T-helper 1 cell treated with Interleukin-12 subunit alpha and Interleukin-12 subunit beta and Interleukin-4 antibody, amounts not matched to agents 30 ng/mL and 1 ng/mL, for 36 hours (primary cell): Measurements from ENCODE around the gene CFLAR. TPM values are rescaled to one million over a fixed set of nuclear protein-coding genes. Genes with fewer than 3 reads are reported as not detected.

Experiments used
- intact Hi-C: fragments of 100-400 bp; cut with micrococcal nuclease; formaldehyde crosslinking; loops from one replicate; pipeline ENCODE4 v1.15.1; 2024
- total RNA-seq: library from RNA; stranded (reverse); gene quantifications from 2 replicates; pipeline ENCODE4 v1.2.3, GENCODE V29; 2022

Gene CFLAR
- total RNA-seq, 1 donor from 2014 or later: 310 TPM

- intact Hi-C loops: no loop called here
These were observed 58.7 kb downstream of the CFLAR start for GRCh38 chr2:201174687-201175086.

GRCh38 chr2:201176081-201176481, 60.1 kb downstream of the CFLAR start:
- intact Hi-C loops: loop anchor here (2.0 kb wide), 1 partner anchor 597 kb away; no protein-coding TSS in a partner anchor

GRCh38 chr2:201180010-201180409, 64.0 kb downstream of the CFLAR start:
- intact Hi-C loops: no loop called here

- intact Hi-C loops: loop anchor here (1.0 to 2.0 kb wide), 12 partner anchors 11 to 995 kb away; partner anchors contain the start of genes BZW1, NIF3L1, PPIL3 and STRADB
These were observed 66.8 kb downstream of the CFLAR start, which contains the start of gene CASP10 for GRCh38 chr2:201182650-201183364. Gene CASP10 (plus strand): TSS chr2:201183141. CDS start chr2:201185778, 2,637 bp downstream.

- intact Hi-C loops: loop anchor here (1.0 to 2.0 kb wide), 11 partner anchors 11 to 459 kb away; partner anchors contain the start of genes BZW1, NIF3L1, PPIL3 and STRADB
These were observed 67.4 kb downstream of the CFLAR start for GRCh38 chr2:201183365-201183727.

GRCh38 chr2:201183835-201184234, 67.9 kb downstream of the CFLAR start:
- intact Hi-C loops: loop anchor here (1.0 to 2.0 kb wide), 12 partner anchors 10 to 597 kb away; partner anchors contain the start of genes ALS2, BZW1, NIF3L1 and PPIL3

GRCh38 chr2:201184248-201184647, 68.3 kb downstream of the CFLAR start:
- intact Hi-C loops: loop anchor here (2.0 kb wide), 1 partner anchor 597 kb away; the partner anchor contains the start of gene ALS2

- intact Hi-C loops: loop anchor here (2.0 kb wide), 1 partner anchor 595 kb away; the partner anchor contains the start of gene ALS2
These were observed 69.9 kb downstream of the CFLAR start for GRCh38 chr2:201185863-201186262.

- intact Hi-C loops: no loop called here
These were observed 71.0 kb downstream of the CFLAR start for GRCh38 chr2:201186982-201187381.

GRCh38 chr2:201188449-201188848, 72.5 kb downstream of the CFLAR start:
- intact Hi-C loops: no loop called here

- intact Hi-C loops: loop anchor here (1.0 to 5.0 kb wide), 2 partner anchors 21 to 216 kb away; no protein-coding TSS in a partner anchor
These were observed 75.3 kb downstream of the CFLAR start for GRCh38 chr2:201191132-201191875.

GRCh38 chr2:201194097-201194496, 78.1 kb downstream of the CFLAR start:
- intact Hi-C loops: loop anchor here (1.0 to 5.0 kb wide), 4 partner anchors 11 to 257 kb away; partner anchors contain the start of genes CASP10, STRADB and TRAK2

GRCh38 chr2:201195331-201195730, 79.4 kb downstream of the CFLAR start:
- intact Hi-C loops: no loop called here

GRCh38 chr2:201196003-201196402, 80.0 kb downstream of the CFLAR start:
- intact Hi-C loops: no loop called here

GRCh38 chr2:201196803-201197202, 80.8 kb downstream of the CFLAR start:
- intact Hi-C loops: no loop called here

- intact Hi-C loops: no loop called here
These were observed 81.8 kb downstream of the CFLAR start for GRCh38 chr2:201197781-201198180.

GRCh38 chr2:201199847-201200246, 83.9 kb downstream of the CFLAR start:
- intact Hi-C loops: no loop called here

- intact Hi-C loops: no loop called here
These were observed 84.4 kb downstream of the CFLAR start for GRCh38 chr2:201200345-201200744.

- intact Hi-C loops: no loop called here
These were observed 85.4 kb downstream of the CFLAR start for GRCh38 chr2:201201371-201201770.

GRCh38 chr2:201203916-201204654, 88.1 kb downstream of the CFLAR start:
- intact Hi-C loops: no loop called here
